SK-N-SH (cell line): ENCODE measurements around the gene PGBD2. TPM values are rescaled to one million over a fixed set of nuclear protein-coding genes. Genes with fewer than 3 reads are reported as not detected.

Experiments used
- CTCF ChIA-PET: fragments of 300-600, 350-600 bp; formaldehyde crosslinking; extraction: SDS; loops from one replicate; lab custom pipeline; 2021; lab: Yijun Ruan, JAX
- POLR2A ChIA-PET: fragments of 350-600 bp; sonication (Branson Sonifier 250); formaldehyde crosslinking; extraction: SDS; loops from one replicate; lab custom pipeline; 2020; ENCODE audit warnings: antibody characterized with exemption, inconsistent platforms; lab: Yijun Ruan, JAX
- DNase-seq: peaks from one replicate; pipeline ENCODE4 v3.0.0; 2012
- H2AFZ ChIP-seq: fragments of 200-600 bp; sonication (generic); 2 replicates; pipeline ENCODE4 v1.8.1; 2016; ENCODE audit warnings: antibody characterized with exemption, mild to moderate bottlenecking, low read depth
- H3F3A ChIP-seq: fragments of 200-600 bp; sonication (generic); replicated peaks from 2 replicates; pipeline ENCODE3; 2016; ENCODE audit warnings: antibody characterized with exemption, mild to moderate bottlenecking; ENCODE audit not compliant: insufficient read depth
- H3K27ac ChIP-seq, 2 experiments: fragments of 200-500 bp in 1 of 2; fragments of 200-600 bp in 1 of 2; sonication (Bioruptor generic) in 1 of 2; sonication (generic), shearing (Covaris generic) in 1 of 2; 2 replicates each; pipeline versions ENCODE4 v1.5.1 to v1.6.1; 2014 to 2016; ENCODE audit warnings: low read depth in 2 of 2, inconsistent platforms in 1 of 2, low read length in 1 of 2, mild to moderate bottlenecking in 1 of 2, mixed read lengths in 1 of 2
- H3K27me3 ChIP-seq: fragments of 200-600 bp; sonication (generic), shearing (Covaris generic); 2 replicates; pipeline ENCODE4 v1.6.1; 2016; ENCODE audit warnings: mixed run types; ENCODE audit not compliant: insufficient read depth
- H3K36me3 ChIP-seq, 2 experiments: fragments of 200-500 bp in 1 of 2; fragments of 200-600 bp in 1 of 2; sonication (Bioruptor generic) in 1 of 2; sonication (generic) in 1 of 2; replicated peaks in 1 of 2; 2 replicates each; pipeline versions ENCODE3 to v1.5.1; 2014 to 2016; ENCODE audit warnings: low read length in 1 of 2, mild to moderate bottlenecking in 1 of 2; ENCODE audit not compliant: insufficient read depth in 2 of 2, control insufficient read depth in 1 of 2
- H3K4me1 ChIP-seq, 2 experiments: fragments of 200-500 bp in 1 of 2; fragments of 200-600 bp in 1 of 2; sonication (Bioruptor generic) in 1 of 2; sonication (generic), shearing (Covaris generic) in 1 of 2; 2 replicates each; pipeline versions ENCODE4 v1.5.1 to v1.6.1; 2014 to 2016; ENCODE audit warnings: low read depth in 1 of 2, low read length in 1 of 2, mixed run types in 1 of 2; ENCODE audit not compliant: insufficient read depth in 2 of 2, control insufficient read depth in 1 of 2
- H3K4me2 ChIP-seq: fragments of 200-600 bp; sonication (generic), shearing (Covaris generic); 2 replicates; pipeline ENCODE4 v1.6.1; 2017; ENCODE audit warnings: mixed run types
- H3K4me3 ChIP-seq, 2 experiments: fragments of 200-500 bp in 1 of 2; fragments of 200-600 bp in 1 of 2; sonication (Bioruptor generic) in 1 of 2; sonication (generic), shearing (Covaris generic) in 1 of 2; 2 replicates each; pipeline versions ENCODE4 v1.5.1 to v1.8.1; 2014 to 2016; ENCODE audit warnings: low read depth in 2 of 2, inconsistent platforms in 1 of 2, low read length in 1 of 2, mild to moderate bottlenecking in 1 of 2, mixed read lengths in 1 of 2, moderate library complexity in 1 of 2
- H3K79me2 ChIP-seq: fragments of 200-600 bp; sonication (generic); 2 replicates; pipeline ENCODE4 v1.8.1; 2017; ENCODE audit warnings: mild to moderate bottlenecking; ENCODE audit not compliant: insufficient read depth
- H3K9ac ChIP-seq: fragments of 200-600 bp; sonication (generic); 2 replicates; pipeline ENCODE4 v1.6.1; 2017; ENCODE audit warnings: mixed run types
- H3K9me2 ChIP-seq: fragments of 200-600 bp; sonication (generic); 2 replicates; pipeline ENCODE4 v1.6.1; 2017; ENCODE audit warnings: mixed run types
- H3K9me3 ChIP-seq: fragments of 200-600 bp; sonication (generic); 2 replicates; pipeline ENCODE4 v1.6.1; 2017; ENCODE audit warnings: mixed run types, mild to moderate bottlenecking, moderate library complexity
- H4K20me1 ChIP-seq: fragments of 200-600 bp; sonication (generic); 2 replicates; pipeline ENCODE4 v1.6.1; 2017; ENCODE audit warnings: mild to moderate bottlenecking, mixed run types; ENCODE audit not compliant: insufficient read depth
- CHD2 ChIP-seq: fragments of 150-350 bp; IDR thresholded peaks from 2 replicates; pipeline ENCODE4 v1.6.1; 2018; ENCODE audit warnings: low read length; ENCODE audit not compliant: partially characterized antibody
- CTCF ChIP-seq: fragments of 200-600 bp; sonication (generic); IDR thresholded peaks from 2 replicates; pipeline ENCODE4 v1.6.1; 2017; ENCODE audit warnings: antibody characterized with exemption, mild to moderate bottlenecking, moderate library complexity
- ELF1 ChIP-seq: IDR thresholded peaks from 2 replicates; pipeline ENCODE4 v1.4.0; 2012
- EP300 ChIP-seq, 2 experiments: IDR thresholded peaks; 2 replicates each; pipeline versions ENCODE4 v1.4.0 to v1.6.1; 2012; ENCODE audit warnings: borderline replicate concordance in 1 of 2, low read depth in 1 of 2, low read length in 1 of 2
- EZH2phosphoT487 ChIP-seq: fragments of 200-600 bp; sonication (generic); IDR thresholded peaks from 2 replicates; pipeline ENCODE4 v1.6.1; 2017; ENCODE audit warnings: low read depth, mixed run types, mild to moderate bottlenecking, antibody characterized with exemption, moderate library complexity, borderline replicate concordance
- FOSL2 ChIP-seq: IDR thresholded peaks from 2 replicates; pipeline ENCODE4 v1.4.0; 2012; ENCODE audit warnings: low read depth, mild to moderate bottlenecking, moderate library complexity, borderline replicate concordance
- FOXJ3 ChIP-seq: sonication (generic); formaldehyde crosslinking; IDR thresholded peaks from 2 replicates; pipeline ENCODE4 v1.5.1; 2020; ENCODE audit warnings: mild to moderate bottlenecking, missing genetic modification reagents
- JUND ChIP-seq: IDR thresholded peaks from 2 replicates; pipeline ENCODE4 v1.4.0; 2012
- MEF2A ChIP-seq: IDR thresholded peaks from 2 replicates; pipeline ENCODE4 v1.4.0; 2012; ENCODE audit warnings: low read depth, borderline replicate concordance
- REST ChIP-seq: IDR thresholded peaks from 2 replicates; pipeline ENCODE4 v1.6.1; 2012; ENCODE audit warnings: mild to moderate bottlenecking, low read depth, low read length, moderate library complexity
- RFX5 ChIP-seq: IDR thresholded peaks from 2 replicates; pipeline ENCODE4 v1.6.1; 2012; ENCODE audit warnings: mild to moderate bottlenecking, improper control_type of control experiment, low read length
- RXRA ChIP-seq: IDR thresholded peaks from 2 replicates; pipeline ENCODE4 v1.4.0; 2012; ENCODE audit warnings: low read depth, mild to moderate bottlenecking, borderline replicate concordance
- SIN3A ChIP-seq: IDR thresholded peaks from 2 replicates; pipeline ENCODE4 v1.6.1; 2012; ENCODE audit warnings: low read depth, mild to moderate bottlenecking, low read length, moderate library complexity, borderline replicate concordance
- TAF1 ChIP-seq: IDR thresholded peaks from 2 replicates; pipeline ENCODE4 v1.6.1; 2012; ENCODE audit warnings: low read depth, mild to moderate bottlenecking, low read length, moderate library complexity, borderline replicate concordance
- TCF12 ChIP-seq: IDR thresholded peaks from 2 replicates; pipeline ENCODE4 v1.4.0; 2012
- USF1 ChIP-seq: IDR thresholded peaks from 2 replicates; pipeline ENCODE4 v1.4.0; 2012; ENCODE audit warnings: low read depth, borderline replicate concordance
- YY1 ChIP-seq: IDR thresholded peaks from 2 replicates; pipeline ENCODE4 v1.4.0; 2012; ENCODE audit warnings: low read depth, mild to moderate bottlenecking
- ZBTB33 ChIP-seq: IDR thresholded peaks from 2 replicates; pipeline ENCODE4 v1.4.0; 2012; ENCODE audit warnings: low read depth, borderline replicate concordance
- WGBS: methylation state at CpG from one replicate; pipeline ENCODE4 v1.1.6; 2017; ENCODE audit warnings: low lambda C conversion rate; 5-methylcytosine and 5-hydroxymethylcytosine counted together
- polyA plus RNA-seq, 3 experiments: library from polyadenylated mRNA; depleted of rRNA; stranded (reverse); fragments of >200 nt; gene quantifications; 2 replicates each; pipeline ENCODE4 v1.2.3, GENCODE V29; 2012

Gene PGBD2
- polyA plus RNA-seq, 1 of the 3 experiments (the other 2 are of a cell fraction) = 6.4 TPM

GRCh38 chr1:248906009-248906752 is at the start of gene PGBD2 (continued):
- TF ChIP-seq CTCF (peak; percentile 72), JUND (no peak), EP300 (IDR thresholded peaks at IDR 0.05; ENCODE audit: borderline replicate concordance in 1 of 2, low read depth in 1 of 2, low read length in 1 of 2) (no peak), RXRA (no peak)
- TF ChIP-seq, all 33 proteins: peak for 10

GRCh38 chr1:248857201-248857600 is 48.8 kb upstream of the PGBD2 start:
- Histone ChIP-seq H3K9me2 (no peaks in the 10 kb centered on the region), H3K9ac (no peak overlapping the region), H3K27ac (no peak overlapping the region), H4K20me1 (no peaks in the 10 kb centered on the region), H3K4me2 (peak overlapping the region; percentile 94), H3K4me1 (peaks cover 9 to 20% of the 10 kb centered on the region in 2 experiments; a peak in 3 of 4 replicates), H3K79me2 (peaks cover 10% of the 10 kb centered on the region; the same call in 1 of the 2 replicates), H3K4me3 (peak overlapping the region; percentile 62 to 66; a peak in 3 of 4 replicates), H3K36me3 (peaks cover 8 to 23% of the 10 kb centered on the region in 2 experiments), H3K27me3 (no peaks in the 10 kb centered on the region), H3F3A (no peaks in the 10 kb centered on the region), H3K9me3 (no peaks in the 10 kb centered on the region), H2AFZ (no peak overlapping the region)
- TF ChIP-seq EZH2phosphoT487 (no peak), YY1 (no peak), FOXJ3 (CRISPR knock-in tag) (no peak), ZBTB33 (no peak), ELF1 (no peak), RXRA (no peak), TAF1 (no peak), RFX5 (no peak), SIN3A (no peak), TCF12 (no peak), FOSL2 (no peak), REST (no peak), USF1 (no peak), CHD2 (no peak), MEF2A (no peak)
- WGBS = 100% methylated on average over 7 of the region's 7 CpGs
- CTCF ChIA-PET = interaction anchor here (1.1 to 3.8 kb wide), 3 partner anchors 10 to 30 kb away, joined by 4 to 33 read pairs (median 20); partner anchors contain the start of gene SH3BP5L
- POLR2A ChIA-PET = interaction anchor here (0.6 kb wide), 1 partner anchor 69 kb away, joined by 3 read pairs; no protein-coding TSS in a partner anchor
- no peak for DNase-seq
